Measurements from ENCODE around the gene ADAMTS2.

The ADAMTS2 gene

DNA sequence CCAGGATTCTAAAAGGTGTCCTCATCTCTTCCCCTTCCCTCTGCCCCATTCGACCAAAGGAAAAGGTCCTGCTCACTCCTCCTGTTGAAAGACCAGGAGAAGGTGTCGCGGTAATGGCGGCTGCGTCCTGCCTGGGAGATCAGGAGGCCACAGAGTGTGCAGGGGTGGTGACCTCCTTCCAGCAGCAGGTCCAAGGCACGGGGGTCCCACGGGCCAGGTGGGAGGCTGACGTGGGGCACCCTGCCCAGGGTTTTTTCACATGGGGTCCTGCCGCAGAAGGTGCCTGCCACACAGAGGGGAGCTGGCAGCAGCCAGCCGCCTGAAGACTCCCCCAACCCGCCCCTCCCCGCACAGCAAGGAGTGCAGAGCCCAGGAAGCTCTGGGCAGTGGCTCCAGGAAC lies 22.2 kb upstream of the ADAMTS2 start:
- TF ChIP-seq, protein P1, sequence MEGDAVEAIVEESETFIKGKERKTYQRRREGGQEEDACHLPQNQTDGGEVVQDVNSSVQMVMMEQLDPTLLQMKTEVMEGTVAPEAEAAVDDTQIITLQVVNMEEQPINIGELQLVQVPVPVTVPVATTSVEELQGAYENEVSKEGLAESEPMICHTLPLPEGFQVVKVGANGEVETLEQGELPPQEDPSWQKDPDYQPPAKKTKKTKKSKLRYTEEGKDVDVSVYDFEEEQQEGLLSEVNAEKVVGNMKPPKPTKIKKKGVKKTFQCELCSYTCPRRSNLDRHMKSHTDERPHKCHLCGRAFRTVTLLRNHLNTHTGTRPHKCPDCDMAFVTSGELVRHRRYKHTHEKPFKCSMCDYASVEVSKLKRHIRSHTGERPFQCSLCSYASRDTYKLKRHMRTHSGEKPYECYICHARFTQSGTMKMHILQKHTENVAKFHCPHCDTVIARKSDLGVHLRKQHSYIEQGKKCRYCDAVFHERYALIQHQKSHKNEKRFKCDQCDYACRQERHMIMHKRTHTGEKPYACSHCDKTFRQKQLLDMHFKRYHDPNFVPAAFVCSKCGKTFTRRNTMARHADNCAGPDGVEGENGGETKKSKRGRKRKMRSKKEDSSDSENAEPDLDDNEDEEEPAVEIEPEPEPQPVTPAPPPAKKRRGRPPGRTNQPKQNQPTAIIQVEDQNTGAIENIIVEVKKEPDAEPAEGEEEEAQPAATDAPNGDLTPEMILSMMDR (IDR thresholded peaks at IDR 0.05; ENCODE audit: control extremely low read depth, extremely low read depth, low read depth, missing control alignments): no peak
- DNase-seq (ENCODE audit: extremely low spot score): no peak
- ChIA-PET CTCF (no interaction called here), POLR2A (no interaction called here)

DNA sequence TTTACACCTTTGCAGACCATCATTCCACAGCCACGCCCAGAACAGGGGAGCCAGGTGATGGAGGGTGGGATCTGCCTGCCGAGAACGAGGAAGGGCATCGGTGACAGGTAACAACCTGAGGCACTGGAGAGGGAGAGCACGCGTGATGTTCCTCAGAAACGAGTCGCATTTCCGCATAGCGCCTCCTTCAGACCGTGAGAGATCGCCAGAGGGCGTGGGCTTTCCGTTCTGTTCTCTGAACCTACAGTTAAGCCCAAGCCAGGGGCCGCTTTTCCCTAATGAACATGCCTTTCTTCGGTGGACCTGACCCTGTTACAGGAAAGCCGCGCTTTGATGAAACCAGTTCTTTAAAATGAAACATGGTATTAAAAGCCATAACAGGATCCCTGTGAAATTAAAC lies 17.1 kb upstream of the ADAMTS2 start:
- POLR2A ChIA-PET: no interaction called here
- TF ChIP-seq, protein P1 (IDR thresholded peaks at IDR 0.05; ENCODE audit: control extremely low read depth, extremely low read depth, low read depth, missing control alignments): no peak
- CTCF ChIA-PET: no interaction called here
- DNase-seq (ENCODE audit: extremely low spot score): no peak

DNA sequence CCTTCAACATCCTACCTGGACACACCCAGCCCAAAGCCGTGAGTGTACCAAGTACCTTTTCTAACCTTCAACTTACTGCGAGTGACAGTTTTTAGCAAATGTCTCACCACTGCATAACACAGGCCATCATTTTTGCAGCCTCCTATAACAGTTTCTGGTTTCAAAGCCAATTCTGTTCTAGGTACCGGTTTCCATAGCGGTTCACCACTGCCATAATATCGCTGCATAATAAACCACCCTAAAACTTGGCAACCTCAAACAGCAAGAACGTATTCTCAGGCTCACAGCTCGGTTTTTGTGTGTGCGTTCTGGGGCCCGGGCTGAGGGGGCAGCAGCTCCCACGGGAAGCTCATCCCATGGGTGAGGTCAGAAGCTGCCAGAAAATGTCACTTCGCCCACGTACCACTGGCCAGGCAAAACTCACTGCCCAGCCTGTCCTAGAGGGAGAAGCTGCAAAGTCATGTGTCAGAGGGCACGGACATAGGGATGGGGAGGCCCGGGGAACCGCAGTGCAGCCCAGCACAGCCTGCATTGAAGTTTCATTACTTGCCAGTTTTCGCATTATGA lies 15.9 kb upstream of the ADAMTS2 start:
- no peak for DNase-seq (ENCODE audit: extremely low spot score)
- CTCF ChIA-PET: no interaction called here
- POLR2A ChIA-PET: no interaction called here
- TF ChIP-seq, protein P1 (IDR thresholded peaks at IDR 0.05; ENCODE audit: control extremely low read depth, extremely low read depth, low read depth, missing control alignments): no peak

DNA sequence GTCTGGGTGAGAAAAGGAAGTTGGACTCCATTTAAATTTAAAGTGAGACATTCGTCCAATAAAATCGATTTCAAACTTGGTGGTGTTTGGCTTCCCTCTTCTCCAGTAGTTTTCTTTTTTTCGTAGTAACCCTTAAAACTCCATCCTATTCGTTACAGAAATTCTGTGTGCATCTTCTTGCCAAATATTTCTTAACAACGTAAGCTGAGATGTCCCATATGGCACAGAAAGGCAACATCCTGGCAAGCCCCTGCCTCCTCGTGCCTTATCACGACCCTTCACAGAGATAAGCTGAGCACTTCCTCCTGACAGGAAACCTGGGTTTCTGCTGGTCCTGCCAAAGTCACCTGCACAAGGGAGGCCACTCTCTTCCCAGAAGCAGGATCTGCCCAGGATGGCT lies 11.8 kb upstream of the ADAMTS2 start:
- TF ChIP-seq, protein P1 (IDR thresholded peaks at IDR 0.05; ENCODE audit: control extremely low read depth, extremely low read depth, low read depth, missing control alignments): no peak
- ChIA-PET CTCF (interaction anchor here (1.1 kb wide), 1 partner anchor 14 kb away, joined by 3 read pairs; no protein-coding TSS in a partner anchor), POLR2A (no interaction called here)
- DNase-seq (ENCODE audit: extremely low spot score): no peak

DNA sequence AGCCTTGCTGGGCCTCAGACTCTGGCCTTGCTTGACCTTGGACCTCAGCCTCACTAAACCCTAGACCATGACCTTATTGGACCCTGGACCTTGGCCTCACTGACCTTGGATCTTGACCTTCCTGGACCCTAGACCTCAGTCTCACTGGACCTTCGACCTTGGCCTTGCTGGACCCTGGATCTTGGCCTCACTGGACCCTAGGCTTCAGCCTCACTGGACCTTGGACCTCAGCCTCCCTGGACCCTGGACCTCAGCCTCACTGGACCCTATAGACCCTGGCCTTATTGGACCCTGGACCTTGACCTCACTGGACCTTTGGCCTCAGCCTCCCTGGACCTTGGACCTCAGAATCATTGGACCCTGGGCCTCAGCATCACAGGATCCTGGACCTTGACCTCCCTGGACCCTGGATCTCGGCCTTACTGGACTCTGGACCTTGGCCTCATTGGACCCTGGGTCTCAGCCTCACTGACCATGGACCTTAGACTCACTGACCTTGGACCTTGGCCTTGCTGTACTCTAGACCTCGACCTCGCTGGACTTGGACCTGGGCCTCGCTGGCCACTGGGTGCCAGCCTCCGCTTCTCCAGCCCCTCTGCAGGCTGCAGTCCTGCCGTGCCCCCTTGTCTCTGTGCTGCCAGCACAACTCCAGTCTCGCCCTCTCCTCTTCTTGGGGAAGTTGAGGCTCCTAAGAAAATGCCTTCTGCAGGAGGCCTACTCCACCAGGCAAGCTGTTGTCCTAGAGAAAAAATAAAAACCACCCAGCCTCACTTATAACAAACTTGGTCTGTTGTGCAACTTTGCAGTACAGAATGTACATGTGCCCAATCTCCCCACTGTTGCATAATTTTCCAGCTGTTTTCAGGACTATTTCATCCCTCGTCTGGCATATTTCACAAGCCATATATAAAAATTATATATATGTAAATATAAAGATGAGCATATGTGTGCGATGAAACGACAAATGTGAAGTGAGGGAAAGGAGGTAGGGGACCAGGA lies 11.0 kb upstream of the ADAMTS2 start:
- TF ChIP-seq, protein P1 (IDR thresholded peaks at IDR 0.05; ENCODE audit: control extremely low read depth, extremely low read depth, low read depth, missing control alignments): no peak
- CTCF ChIA-PET: no interaction called here
- POLR2A ChIA-PET: no interaction called here

DNA sequence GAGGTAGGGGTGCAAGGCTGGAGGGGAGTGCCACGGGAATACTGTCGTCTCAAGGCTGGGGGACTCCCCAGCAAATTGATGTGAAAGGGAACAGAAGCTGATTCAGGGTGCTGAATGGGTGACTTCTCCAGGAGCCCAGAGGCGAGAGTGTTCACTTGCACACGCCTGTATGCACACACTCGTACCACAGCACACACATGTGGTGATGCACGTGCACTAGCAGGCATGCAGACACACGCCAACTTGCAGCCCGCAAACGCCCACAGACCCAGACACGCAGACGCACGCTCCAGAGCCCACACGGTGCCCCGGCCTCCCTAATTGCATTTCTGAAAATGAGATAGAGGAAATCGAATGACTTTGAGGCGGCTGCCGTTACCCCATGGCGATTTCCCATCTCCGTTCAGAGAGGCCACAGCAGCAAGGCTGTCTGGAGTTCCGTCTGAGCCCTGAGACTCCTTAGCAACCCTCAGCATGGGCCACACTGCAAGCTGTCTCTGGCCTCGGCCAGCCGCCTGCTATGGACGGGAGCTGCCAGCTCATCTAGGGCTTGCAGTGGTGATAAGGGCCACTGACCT lies 9.1 kb upstream of the ADAMTS2 start:
- no peak for DNase-seq (ENCODE audit: extremely low spot score)
- TF ChIP-seq, protein P1 (IDR thresholded peaks at IDR 0.05; ENCODE audit: control extremely low read depth, extremely low read depth, low read depth, missing control alignments): no peak
- POLR2A ChIA-PET: no interaction called here
- CTCF ChIA-PET: no interaction called here

More for the DNA sequence above, 11.0 kb upstream of the ADAMTS2 start:
- no peak for DNase-seq (ENCODE audit: extremely low spot score)
